ENCODE data around the gene TENM4. TPM values are rescaled to one million over a fixed set of nuclear protein-coding genes. Genes with fewer than 3 reads are reported as not detected.

TENM4 gene
- polyA plus RNA-seq, 3 donors = 0.31 to 1.7 TPM; not detected in 1

DNA sequence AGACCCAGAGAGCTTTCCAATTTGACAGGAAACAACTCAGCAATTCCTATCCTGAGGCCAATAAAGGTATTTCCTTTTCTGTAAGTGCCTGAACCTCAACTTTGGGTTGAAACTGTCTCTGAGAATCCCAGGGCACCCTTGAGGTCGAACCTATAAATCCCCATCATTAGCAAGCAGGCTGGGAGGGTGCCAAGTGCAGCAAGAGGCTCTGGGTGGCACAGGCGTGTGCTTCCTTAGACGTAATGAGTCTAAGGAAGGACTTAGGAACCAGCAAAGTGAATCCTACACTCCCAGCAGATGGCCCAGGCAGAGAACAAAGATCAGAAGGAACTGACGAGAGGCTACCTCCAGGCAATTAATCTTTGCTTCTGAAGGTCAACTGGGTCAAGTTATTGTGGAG lies 631.9 kb downstream of the TENM4 start:
- intact Hi-C loops (cut with micrococcal nuclease) = no loop called here
- peaks cover 0 to 10% (median 4%) of the 10 kb centered on the region in 7 donors for H3K9me3 Mint-ChIP-seq
- 24% methylated on average over 2 of the region's 4 CpGs for WGBS (ENCODE audit: insufficient coverage)
- peaks cover 7 to 8% (median 8%) of the 10 kb centered on the region in 3 donors for H3K27me3 Mint-ChIP-seq (ENCODE audit: low read depth in 3 of 3)
- peaks cover 20% of the 10 kb centered on the region for H3K4me1 Mint-ChIP-seq
- no peak overlapping the region for H3K4me3 Mint-ChIP-seq
- Histone ChIP-seq H4K20me1 (ENCODE audit: insufficient read depth, low read length) (no peaks in the 10 kb centered on the region), H3K4me2 (replicated peaks; ENCODE audit: extremely low read depth, low read length, poor library complexity, severe bottlenecking) (no peak overlapping the region), H3K4me3 (replicated peaks in 1 of 3; ENCODE audit: low read depth in 2 of 3, low read length in 3 of 3) (no peak overlapping the region), H3K79me2 (ENCODE audit: insufficient read depth, low read length) (no peaks in the 10 kb centered on the region), H3K9me3 (replicated peaks in 1 of 2; ENCODE audit: control insufficient read depth in 1 of 2, insufficient read depth in 1 of 2, low read length in 2 of 2) (no peaks in the 10 kb centered on the region), H3K36me3 (replicated peaks in 1 of 2; ENCODE audit: control insufficient read depth in 1 of 2, insufficient read depth in 2 of 2, low read length in 2 of 2) (no peaks in the 10 kb centered on the region), H3K4me1 (ENCODE audit: control insufficient read depth in 1 of 2, insufficient read depth in 2 of 2, low read length in 2 of 2) (peaks cover 18 to 39% of the 10 kb centered on the region in 2 donors), H3K9ac (ENCODE audit: insufficient read depth, low read length, poor library complexity, severe bottlenecking) (no peak overlapping the region), H2AFZ (ENCODE audit: insufficient read depth, low read depth, low read length, poor library complexity, severe bottlenecking) (no peak overlapping the region), H3K27ac (ENCODE audit: low read depth in 1 of 2, low read length in 2 of 2) (no peak overlapping the region), H3K27me3 (ENCODE audit: control insufficient read depth in 2 of 2, insufficient read depth in 2 of 2, low read length in 2 of 2) (no peaks in the 10 kb centered on the region)
- H3K36me3 Mint-ChIP-seq = no peaks in the 10 kb centered on the region
- DNase-seq = no peak
- TF ChIP-seq, protein P1, sequence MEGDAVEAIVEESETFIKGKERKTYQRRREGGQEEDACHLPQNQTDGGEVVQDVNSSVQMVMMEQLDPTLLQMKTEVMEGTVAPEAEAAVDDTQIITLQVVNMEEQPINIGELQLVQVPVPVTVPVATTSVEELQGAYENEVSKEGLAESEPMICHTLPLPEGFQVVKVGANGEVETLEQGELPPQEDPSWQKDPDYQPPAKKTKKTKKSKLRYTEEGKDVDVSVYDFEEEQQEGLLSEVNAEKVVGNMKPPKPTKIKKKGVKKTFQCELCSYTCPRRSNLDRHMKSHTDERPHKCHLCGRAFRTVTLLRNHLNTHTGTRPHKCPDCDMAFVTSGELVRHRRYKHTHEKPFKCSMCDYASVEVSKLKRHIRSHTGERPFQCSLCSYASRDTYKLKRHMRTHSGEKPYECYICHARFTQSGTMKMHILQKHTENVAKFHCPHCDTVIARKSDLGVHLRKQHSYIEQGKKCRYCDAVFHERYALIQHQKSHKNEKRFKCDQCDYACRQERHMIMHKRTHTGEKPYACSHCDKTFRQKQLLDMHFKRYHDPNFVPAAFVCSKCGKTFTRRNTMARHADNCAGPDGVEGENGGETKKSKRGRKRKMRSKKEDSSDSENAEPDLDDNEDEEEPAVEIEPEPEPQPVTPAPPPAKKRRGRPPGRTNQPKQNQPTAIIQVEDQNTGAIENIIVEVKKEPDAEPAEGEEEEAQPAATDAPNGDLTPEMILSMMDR (IDR thresholded peaks at IDR 0.05) = no peak
- H3K27ac Mint-ChIP-seq = no peak overlapping the region

DNA sequence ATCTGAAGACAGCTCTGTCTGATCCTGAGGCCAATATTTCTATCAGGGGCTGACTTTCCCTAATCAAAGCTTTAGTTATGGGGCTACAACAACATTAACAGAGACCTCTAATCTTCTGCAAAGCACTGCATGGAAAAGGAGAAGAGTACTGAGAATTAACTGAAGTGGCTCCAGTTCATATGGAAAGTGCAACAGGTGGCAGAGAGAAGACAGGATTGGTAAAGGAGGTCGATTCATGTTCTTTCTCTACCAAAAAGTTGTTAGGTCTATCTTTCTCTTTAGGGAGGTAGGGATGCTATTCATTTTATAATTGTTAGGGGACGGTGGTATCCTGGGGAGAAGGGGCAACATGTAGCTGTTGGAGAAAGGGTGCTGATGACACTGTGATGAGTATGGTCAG lies 633.5 kb downstream of the TENM4 start:
- Mint-ChIP-seq H3K4me1 (peaks cover 16% of the 10 kb centered on the region), H3K9me3 (peaks cover 0 to 7% (median 2%) of the 10 kb centered on the region in 7 donors), H3K27me3 (ENCODE audit: low read depth in 3 of 3) (peaks cover 0 to 5% (median 5%) of the 10 kb centered on the region in 3 donors), H3K4me3 (no peak overlapping the region), H3K36me3 (no peaks in the 10 kb centered on the region), H3K27ac (peak overlapping the region in 3 of 7 donors; percentile 18 to 93 (median 89))
- Histone ChIP-seq H3K4me2 (replicated peaks; ENCODE audit: extremely low read depth, low read length, poor library complexity, severe bottlenecking) (no peak overlapping the region), H3K4me1 (ENCODE audit: control insufficient read depth in 1 of 2, insufficient read depth in 2 of 2, low read length in 2 of 2) (peaks cover 18 to 35% of the 10 kb centered on the region in 2 donors), H4K20me1 (ENCODE audit: insufficient read depth, low read length) (no peaks in the 10 kb centered on the region), H3K4me3 (replicated peaks in 1 of 3; ENCODE audit: low read depth in 2 of 3, low read length in 3 of 3) (no peak overlapping the region), H3K27ac (ENCODE audit: low read depth in 1 of 2, low read length in 2 of 2) (no peak overlapping the region), H3K27me3 (ENCODE audit: control insufficient read depth in 2 of 2, insufficient read depth in 2 of 2, low read length in 2 of 2) (no peaks in the 10 kb centered on the region), H2AFZ (ENCODE audit: insufficient read depth, low read depth, low read length, poor library complexity, severe bottlenecking) (no peak overlapping the region), H3K36me3 (replicated peaks in 1 of 2; ENCODE audit: control insufficient read depth in 1 of 2, insufficient read depth in 2 of 2, low read length in 2 of 2) (no peaks in the 10 kb centered on the region), H3K79me2 (ENCODE audit: insufficient read depth, low read length) (no peaks in the 10 kb centered on the region), H3K9ac (ENCODE audit: insufficient read depth, low read length, poor library complexity, severe bottlenecking) (no peak overlapping the region), H3K9me3 (replicated peaks in 1 of 2; ENCODE audit: control insufficient read depth in 1 of 2, insufficient read depth in 1 of 2, low read length in 2 of 2) (no peaks in the 10 kb centered on the region)
- TF ChIP-seq, protein P1 (IDR thresholded peaks at IDR 0.05) = no peak
- WGBS (ENCODE audit: insufficient coverage) = 100% methylated on average over 1 of the region's 2 CpGs
- intact Hi-C loops (cut with micrococcal nuclease) = no loop called here
- DNase-seq = no peak

Measured in CD14-positive monocyte (primary cell).